GM12874 (cell line): ENCODE results near the gene ATG7.

Experiments
- CTCF ChIP-seq: IDR thresholded peaks from 2 replicates; pipeline ENCODE4 v1.5.1; 2011; ENCODE audit warnings: low read depth, mild to moderate bottlenecking, control low read depth, low read length, moderate library complexity; ENCODE audit not compliant: insufficient read depth

ATG7 gene

GRCh38 chr3:11245276-11245675 lies 26.9 kb upstream of the ATG7 start:
- TF ChIP-seq CTCF: no peak

DNA sequence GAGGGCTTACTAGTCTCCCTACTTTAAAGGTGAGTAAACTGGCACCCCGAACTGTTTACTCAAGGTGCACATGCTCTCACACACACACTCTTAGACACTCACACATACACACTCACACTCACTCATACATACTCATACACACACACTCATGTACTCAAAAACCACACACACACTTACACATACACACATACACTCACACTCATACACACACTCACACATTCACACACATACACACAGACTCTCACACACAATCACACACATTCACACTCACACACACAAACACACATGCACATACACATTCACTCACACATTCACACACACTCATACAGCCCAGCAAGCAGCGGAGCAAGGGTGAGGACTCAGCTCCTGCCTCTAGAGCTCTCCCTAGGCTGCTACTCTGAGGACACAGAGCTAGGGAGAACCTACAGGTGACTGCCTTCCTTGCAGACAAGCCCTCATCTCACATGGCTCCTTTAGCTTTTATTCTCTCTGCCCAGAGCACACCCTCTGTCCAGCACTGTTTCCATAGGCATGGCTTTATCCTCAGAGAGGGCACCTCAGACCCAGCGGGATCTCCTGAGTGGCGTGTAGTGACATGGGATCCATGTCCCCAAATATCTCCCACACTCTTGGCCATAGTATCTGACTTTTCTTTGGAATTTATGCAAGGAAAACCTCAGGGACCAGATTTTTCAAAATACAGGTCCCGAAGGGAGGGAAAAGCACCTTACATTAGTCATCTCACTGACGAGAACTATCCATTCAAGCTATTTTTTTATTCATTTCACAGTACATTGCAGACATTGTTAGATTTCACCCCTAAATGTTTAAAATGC lies 26.2 kb upstream of the ATG7 start:
- TF ChIP-seq CTCF: no peak

GRCh38 chr3:11246663-11246970 lies 25.6 kb upstream of the ATG7 start:
- no peak for TF ChIP-seq CTCF

DNA sequence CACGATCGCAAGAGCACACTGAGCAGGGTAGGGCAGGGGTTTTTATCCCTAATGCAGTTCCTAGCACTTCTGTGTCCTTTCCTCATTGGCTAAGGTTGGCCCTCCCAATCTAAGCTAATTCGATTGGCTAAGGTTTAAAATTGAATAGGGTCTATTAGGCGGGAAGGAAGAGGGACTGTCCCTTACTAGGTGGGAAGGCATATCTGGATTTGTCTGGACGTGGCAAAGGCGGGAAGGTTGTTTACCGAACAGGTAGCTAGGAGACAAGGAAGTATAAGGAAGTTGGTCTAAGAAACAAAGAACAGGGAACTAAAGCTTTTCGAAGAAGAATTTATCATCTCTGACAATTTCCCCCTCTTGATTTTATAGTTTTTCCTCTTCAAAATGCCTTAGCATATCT lies 24.8 kb upstream of the ATG7 start:
- TF ChIP-seq CTCF: no peak

GRCh38 chr3:11248596-11248995 lies 23.6 kb upstream of the ATG7 start:
- TF ChIP-seq CTCF: no peak

DNA sequence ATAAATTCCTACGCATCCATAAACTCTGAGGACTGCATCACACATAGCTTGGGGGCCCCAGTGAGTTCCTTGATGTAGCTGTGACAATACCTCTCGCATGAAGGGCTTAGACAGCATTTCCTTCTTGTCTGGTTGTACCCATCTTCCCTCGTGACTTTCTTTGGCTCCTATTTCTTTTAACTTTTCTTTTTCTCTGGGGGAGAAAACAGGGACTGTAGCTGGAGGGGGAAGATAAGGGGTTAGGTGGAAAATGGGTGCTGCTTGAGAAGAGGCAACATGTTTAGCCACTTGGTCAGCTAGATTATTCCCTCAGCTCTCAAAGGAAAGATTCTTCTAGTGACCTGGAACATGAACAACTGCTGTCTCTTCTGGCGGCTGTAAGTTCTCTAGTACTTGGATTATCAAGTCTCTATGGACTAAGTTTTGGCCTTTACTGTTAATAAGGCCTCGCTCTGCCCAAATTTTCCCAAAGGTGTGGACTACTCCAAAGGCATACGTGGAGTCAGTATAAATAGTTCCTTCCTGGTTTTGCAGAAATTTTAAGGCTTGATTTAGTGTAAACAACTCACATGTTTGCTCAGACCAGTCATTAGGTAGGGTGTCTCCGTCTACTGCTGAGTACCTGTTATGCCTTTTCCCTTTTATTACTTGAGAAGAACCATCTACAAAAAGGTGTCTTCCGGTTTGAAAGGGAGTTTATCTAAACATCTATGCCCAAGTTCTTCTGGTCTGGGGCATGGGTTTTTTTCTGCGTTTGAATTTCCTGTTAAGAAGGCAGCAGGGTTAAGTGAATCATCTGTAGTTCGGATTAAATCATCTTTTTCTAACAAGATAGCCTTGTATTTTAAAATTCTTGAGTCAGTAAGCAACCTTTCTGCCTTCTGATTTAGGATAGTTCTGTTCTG lies 21.0 kb upstream of the ATG7 start:
- TF ChIP-seq CTCF: no peak

DNA sequence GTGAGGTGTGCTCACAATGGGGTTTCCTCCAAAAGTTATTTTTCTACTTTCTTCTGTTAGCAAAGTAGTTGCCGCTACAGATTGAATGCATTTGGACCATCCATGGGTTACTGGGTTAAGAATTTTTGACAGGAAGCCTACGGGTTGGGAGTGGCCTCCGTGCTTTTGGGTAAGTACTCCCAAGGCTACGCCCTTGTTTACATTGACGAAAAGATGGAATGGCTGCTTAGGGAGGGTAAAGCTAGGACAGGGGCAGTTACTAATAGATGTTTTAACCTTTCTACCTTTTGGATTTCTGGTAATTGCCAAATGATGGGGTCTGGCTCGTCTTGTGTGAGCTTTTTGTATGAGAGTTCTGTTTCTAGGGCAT lies 20.4 kb upstream of the ATG7 start:
- TF ChIP-seq CTCF: no peak
